GM18951 (cell line): Measurements from ENCODE around the gene SFXN2.
"Not testable (repeated sequence)": the region's sequence is repeated elsewhere in the genome, so short reads cannot be mapped to it uniquely, and the experiment has no call there.

ENCODE experiments used
- POLR2A ChIP-seq: IDR thresholded peaks from 4 replicates; pipeline ENCODE4 v1.6.1; 2011; ENCODE audit warnings: mild to moderate bottlenecking; ENCODE audit not compliant: insufficient read length, insufficient read depth; ENCODE audit errors: extremely low read depth
- in situ Hi-C: fragments of 300-500 bp; cut with MboI; formaldehyde crosslinking; loops from one replicate; pipeline ENCODE4 v1.12.0; 2022; ENCODE audit warnings: low sequenced_read_pairs, mixed read lengths, inconsistent platforms; ENCODE audit not compliant: unreplicated experiment

Gene SFXN2

GRCh38 chr10:102743078-102743587, 28.7 kb downstream of the SFXN2 start:
- in situ Hi-C loops: no loop called here
- no peak for TF ChIP-seq POLR2A

GRCh38 chr10:102743588-102744373, 29.3 kb downstream of the SFXN2 start, which contains the start of gene WBP1L:
WBP1L (plus strand) TSS chr10:102743948; CDS start chr10:102744054, 106 bp downstream.
- in situ Hi-C loops: no loop called here
- TF ChIP-seq POLR2A: peak; percentile 69

GRCh38 chr10:102744374-102745051, 30.1 kb downstream of the SFXN2 start:
- in situ Hi-C loops: no loop called here
- TF ChIP-seq POLR2A: no peak

GRCh38 chr10:102745157-102745556, 30.7 kb downstream of the SFXN2 start:
- in situ Hi-C loops: no loop called here
- no peak for TF ChIP-seq POLR2A

- TF ChIP-seq POLR2A: no peak
- in situ Hi-C loops: no loop called here
Observed at GRCh38 chr10:102752266-102752930, 38.0 kb downstream of the SFXN2 start.

GRCh38 chr10:102752934-102753664, 38.7 kb downstream of the SFXN2 start:
- TF ChIP-seq POLR2A: no peak
- in situ Hi-C loops: no loop called here

GRCh38 chr10:102753718-102754117, 39.3 kb downstream of the SFXN2 start:
- in situ Hi-C loops: no loop called here
- TF ChIP-seq POLR2A: no peak

- no peak for TF ChIP-seq POLR2A
- in situ Hi-C loops: no loop called here
Observed at GRCh38 chr10:102757323-102757722, 42.9 kb downstream of the SFXN2 start.

- TF ChIP-seq POLR2A: no peak
- in situ Hi-C loops: no loop called here
Observed at GRCh38 chr10:102758240-102758932, 44.0 kb downstream of the SFXN2 start.

GRCh38 chr10:102758933-102759262, 44.5 kb downstream of the SFXN2 start:
- in situ Hi-C loops: not testable (repeated sequence)

GRCh38 chr10:102759497-102760210, 45.2 kb downstream of the SFXN2 start:
- in situ Hi-C loops: no loop called here
- no peak for TF ChIP-seq POLR2A

- TF ChIP-seq POLR2A: no peak
- in situ Hi-C loops: no loop called here
Observed at GRCh38 chr10:102761981-102762380, 47.5 kb downstream of the SFXN2 start.
